NCI-H82 treated with DMSO at 0.1 percent for 48 hours (cell line): ENCODE results near the gene CHCHD6.

Source experiments
- DNase-seq: peaks from one replicate; lab custom pipeline; 2025; ENCODE audit not compliant: unreplicated experiment; lab: John Stamatoyannopoulos, UW

The CHCHD6 gene

DNA sequence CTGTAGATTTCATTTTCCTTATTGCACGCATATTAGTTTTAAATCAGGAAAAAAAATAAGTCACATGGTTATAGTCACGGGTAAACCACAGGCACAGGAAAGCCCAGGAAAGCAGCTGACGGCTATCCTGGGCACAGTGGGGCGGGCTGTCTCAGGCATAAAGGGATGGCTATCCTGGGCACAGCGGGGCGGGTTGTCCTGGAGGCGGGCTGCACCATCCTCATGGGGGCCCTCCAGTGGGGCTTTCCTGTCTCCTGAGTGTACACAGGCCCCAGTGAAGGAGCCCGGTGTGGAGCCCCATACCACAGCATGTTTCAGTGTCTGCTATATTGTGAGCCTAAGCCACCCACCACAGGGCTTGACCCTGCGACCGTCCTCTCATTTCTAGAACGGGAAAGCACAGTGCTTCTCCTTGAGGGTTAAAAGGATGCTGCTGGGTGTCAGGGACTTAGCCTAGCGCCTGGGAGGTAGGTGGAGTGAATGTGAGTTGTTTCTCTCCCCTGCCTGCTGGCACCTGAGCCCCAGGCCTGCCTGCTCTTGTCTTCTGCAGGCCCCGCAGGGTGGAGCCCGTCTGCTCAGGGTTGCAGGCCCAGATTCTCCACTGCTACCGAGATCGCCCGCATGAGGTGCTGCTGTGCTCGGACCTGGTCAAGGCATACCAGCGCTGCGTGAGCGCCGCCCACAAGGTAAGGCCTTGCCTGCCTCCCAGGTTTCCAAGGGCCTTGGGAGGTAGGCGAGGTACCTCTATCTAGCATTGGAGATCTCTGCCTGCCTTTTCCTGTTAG, 253.0 kb downstream of the CHCHD6 start:
- DNase-seq = no peak

DNA sequence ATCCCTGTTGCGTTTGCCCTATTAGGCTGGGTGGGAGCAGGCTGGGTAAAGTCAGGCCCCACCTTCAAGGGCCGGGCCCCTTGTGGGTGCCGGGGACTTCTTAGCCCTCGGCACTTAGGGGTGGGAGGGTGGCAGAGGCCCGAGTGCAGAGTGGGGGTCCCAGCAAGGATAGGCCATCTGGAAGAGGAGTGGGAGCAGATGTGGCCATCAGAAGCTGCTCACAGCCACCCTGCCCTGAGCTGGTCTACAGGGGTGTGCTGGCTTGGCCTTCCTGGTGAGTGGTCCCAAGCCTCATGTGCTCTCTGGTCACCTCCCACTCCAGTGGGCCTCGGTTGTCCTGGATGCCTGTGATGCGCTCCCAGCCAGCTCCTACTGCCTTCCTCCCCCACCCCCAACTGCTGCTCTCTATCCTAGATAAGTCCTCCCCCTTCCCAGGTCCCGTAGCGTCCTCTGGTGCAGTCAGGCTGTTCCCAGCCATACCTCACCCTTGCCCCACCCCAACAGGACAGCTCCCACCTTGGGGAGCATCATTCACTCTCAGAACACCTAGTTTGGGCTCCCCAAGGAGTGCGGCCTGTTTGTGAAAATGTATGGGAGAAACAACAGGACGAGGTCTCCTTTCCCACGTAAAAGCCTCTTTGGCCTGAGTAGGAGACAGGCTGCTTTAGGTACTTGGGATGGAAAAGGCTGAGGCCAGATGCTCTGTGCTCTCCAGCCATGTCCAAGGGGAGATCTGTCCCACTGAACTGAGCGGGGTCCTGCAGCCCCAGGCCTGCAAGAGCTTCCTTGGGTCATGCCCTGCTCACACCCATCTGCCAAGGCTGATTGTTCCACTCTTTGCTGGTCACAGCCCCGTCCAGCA, 254.0 kb downstream of the CHCHD6 start:
- no peak for DNase-seq

DNA sequence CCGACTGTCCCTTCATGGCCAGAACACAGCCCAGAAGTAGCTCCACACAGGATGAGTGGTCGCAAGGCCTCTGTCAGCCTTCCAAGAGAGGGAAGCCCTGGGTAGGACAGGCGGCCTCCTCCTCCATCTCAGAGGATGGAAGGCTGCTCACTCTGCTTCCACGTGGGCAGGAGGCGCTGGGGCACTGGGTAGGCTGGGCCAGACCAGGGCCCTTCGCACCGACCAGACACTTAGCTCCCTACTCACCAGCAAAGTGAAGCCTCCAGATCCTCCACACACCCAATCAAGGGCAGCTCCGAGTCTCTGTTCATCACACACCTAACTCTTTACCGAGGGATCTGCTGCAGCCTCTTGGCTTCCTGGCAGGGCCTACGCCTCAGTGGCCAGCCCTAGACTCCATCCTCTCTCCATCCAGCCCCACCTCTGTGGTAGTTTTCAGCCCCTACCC, 254.6 kb downstream of the CHCHD6 start:
- DNase-seq = no peak

DNA sequence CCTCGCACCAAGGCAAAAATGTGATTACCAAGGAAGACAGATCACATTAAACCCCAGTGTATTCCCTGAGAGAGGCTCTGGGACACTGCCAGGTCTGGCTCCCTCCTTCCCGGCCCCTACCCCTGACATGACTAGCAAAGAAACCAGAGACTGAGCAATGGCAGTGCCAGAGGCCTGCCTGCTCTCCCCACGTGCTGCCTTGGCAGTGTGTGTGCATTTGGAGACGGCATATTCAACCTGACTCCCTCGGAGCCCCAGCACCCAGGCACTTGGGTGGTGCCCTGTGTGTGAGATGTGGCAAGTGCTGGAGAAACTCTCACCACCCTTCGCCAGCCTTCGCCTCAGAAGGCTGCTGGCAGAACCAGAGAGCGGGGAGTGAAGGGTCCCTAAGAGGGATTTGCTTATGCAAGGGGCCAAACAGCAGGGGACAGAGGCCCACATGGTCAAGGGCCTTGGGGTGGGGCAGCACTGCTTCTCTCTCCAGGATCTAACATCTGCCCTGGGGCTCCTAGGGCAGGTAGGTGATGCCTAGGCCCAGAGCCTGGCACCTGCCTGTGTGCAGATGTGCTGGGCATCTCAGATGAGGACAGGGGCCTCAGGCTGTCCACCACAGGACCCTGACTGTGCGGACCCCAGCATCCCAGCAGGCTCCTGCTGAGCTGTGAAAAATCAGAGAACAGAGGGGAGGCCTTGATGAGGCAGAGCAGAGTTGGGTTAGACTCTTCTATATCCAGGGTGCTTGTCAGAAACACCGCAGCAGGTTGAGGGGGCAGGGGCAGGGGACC, 255.3 kb downstream of the CHCHD6 start:
- no peak for DNase-seq

DNA sequence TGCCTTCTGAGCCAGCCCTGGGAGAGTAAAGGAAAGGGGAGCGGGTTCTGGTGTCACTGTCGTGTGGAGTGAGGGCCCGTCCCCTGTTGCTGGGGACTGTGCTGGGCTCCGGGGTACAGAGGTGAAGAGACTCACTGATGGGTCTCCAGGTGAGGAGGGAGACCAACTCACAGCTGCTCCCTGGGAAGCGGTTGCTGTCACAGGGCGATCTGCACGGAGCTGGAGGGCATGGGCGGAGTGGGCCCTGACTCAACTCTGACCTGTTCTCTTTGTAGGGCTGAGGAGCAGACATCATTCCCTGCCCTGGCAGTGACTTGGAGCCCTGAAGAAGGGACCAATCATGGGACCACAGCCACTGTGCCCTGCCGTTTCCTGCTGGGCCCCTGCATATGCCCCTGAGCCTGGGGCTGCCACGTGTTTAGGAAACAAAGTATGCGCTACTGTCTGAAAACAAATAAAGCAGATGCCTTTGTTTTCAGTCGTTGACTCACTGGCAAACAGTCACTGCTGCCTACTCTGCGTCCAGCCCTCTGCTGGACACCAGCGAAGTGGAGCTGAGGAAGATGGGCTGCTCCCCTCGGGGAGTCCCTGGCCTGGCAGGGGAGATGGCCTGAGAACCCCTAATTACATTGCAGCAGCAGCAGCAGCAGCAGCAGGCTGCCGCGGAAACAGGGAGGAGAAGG, 256.0 kb downstream of the CHCHD6 start:
- DNase-seq = no peak

DNA sequence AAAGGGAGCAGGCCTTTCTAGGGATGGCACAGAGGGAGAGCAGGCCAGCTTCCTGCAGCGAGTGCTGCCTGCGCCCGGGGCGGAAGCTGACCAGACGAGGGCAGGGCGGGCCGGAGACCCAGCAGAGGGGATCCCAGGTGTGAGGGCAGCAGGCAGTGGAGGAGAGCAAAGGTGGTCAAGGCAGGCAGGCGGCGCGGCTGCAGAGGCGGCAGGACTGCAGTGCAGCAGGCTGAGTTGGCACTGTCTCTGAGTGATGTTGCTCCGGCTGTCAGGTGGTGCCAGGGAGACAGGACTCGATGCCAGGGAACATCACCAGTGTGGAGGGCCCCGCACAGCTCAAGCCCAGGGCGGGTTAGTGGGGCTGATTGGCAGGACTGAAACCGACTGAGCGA, 256.6 kb downstream of the CHCHD6 start:
- DNase-seq = no peak

DNA sequence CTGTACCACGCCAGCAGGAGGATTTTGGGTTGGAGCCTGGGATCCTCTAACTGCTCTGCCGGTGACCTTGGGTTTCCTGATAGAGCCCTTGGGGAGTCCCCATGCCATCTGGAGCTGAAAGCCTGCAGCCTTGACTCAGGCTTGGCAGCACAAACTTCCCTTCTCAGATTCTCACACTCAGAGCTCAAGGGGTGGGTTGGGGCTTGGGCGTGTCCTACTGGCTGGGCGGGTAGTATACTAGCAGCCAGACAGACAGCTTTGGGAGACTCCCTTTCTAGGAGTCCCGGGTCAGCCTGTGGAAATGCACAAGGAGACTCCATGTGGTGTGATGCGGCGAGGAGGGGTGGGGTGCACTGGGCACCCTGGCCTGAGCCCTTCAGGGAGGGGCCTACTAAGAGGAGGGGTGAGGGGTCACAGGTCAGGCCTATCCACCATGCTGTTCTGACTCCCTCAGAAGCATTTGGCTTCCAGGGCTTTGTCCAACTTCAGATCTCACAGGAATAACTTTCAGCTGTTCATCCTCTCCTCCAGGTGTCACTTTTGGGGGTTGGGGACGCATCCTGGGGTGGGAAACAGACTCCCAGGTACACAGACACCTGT, 257.3 kb downstream of the CHCHD6 start:
- no peak for DNase-seq

DNA sequence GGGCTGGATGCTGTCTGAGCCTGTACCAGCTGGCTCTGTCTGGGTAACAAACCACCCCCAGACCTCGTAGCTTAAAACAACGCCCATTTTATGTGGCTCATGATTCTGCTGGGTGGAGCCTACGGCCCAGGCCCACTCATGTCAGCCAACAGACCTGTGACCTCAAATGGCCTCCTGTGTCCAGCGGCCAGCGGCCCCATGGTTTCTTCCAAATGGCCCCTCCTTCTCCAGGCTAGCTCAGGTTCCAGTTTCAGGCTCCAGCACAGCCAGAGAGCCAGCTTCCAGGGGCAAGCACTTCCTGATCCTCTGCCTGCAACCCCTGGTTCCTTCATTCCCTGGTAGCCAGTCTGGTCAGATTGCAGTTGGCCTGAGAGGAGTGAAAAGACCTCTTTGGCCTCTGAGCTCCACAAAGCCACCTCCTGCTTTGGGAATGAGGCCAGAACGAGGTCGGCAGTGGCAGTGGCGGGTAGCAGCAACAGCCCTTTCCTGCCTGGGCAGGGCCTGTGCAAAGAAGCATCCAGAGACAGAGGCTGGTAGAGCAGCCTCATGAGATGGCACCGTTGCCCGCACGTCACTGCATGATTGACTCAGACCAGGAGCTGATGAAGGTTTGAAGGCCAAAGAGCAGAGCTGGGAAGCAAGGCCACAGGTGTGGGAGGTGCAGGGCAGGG, 257.9 kb downstream of the CHCHD6 start:
- DNase-seq = no peak

DNA sequence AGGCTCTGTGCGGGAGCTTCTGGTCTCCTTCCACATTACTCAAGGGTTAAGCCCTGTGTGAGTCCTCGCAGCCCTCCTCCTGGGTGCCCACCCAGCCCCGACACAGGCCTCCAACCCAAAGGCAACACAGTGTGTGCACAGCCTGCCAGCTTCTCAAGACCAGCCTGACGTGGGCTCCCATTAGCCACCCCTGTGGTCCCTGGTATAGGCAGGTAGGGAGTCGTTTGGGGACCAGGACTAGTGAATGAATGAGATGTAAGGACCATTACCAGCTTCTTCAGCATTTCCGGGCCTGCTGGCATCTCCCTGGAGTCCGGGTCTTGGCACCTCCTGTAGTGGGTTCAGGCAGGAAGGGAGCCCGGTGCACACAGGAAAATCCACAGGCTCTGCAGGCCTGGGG, 258.7 kb downstream of the CHCHD6 start:
- no peak for DNase-seq

DNA sequence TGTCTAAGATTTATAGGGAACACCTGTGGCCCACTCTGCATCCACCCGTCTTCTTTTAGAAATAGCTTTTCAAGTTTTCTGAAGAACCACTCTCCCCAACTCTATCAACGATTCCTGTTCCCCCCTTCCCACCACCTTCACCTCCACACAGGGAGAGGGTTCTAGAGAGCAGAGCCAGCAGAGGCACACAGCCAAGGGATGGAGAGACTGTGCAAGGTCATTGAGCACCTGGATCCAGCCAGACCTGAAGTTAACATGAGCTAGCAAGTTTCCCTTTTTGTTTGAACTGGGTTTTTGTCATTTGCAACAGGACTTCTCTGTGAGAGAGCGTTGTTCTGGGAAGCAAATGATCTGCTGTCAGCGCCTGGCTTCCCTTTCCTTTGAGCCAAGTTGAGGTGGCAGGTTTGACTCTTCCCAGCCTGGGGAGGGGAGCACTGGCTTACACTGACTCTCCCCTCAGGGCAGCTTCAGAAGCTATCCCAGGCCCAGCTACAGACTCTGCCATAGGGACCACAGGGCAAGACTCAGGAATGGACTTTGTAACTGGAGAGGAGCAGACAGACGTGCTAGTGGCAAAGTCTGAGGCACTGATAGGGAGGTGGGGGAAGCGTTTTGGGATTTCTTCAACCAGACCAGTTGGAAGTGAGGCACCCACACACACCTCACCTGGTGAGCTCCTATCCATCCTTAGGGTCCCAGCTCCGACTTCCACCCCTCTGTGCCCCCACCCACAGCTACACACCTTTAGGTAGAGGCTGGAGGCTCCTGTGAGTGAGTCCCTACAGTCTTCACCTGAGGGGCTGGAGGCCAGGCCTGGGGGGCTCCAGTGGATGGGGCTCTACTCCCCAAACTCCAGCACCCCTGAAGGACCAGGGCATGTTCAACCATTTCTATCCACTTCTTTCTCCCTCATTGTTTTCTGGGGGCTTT, 259.5 kb downstream of the CHCHD6 start:
- no peak for DNase-seq

DNA sequence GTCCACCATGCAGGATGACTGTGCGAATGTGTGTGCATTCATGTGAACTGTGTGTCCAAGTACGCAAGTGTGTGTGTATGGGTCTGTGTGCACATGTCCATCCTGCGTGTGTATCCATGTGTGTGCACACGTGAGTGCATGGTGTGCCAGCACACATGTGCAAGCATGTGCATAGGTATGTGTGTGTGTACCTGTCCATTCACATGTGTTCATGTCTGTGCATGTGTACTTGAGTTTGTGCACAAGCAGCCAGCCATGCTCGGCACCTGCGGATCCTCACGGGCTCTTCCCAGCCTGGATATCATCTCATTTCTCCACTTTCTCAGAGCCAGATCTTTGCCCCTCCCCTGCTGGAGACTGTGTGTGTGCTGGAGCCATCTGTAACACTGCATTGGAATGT, 260.2 kb downstream of the CHCHD6 start:
- DNase-seq = no peak

DNA sequence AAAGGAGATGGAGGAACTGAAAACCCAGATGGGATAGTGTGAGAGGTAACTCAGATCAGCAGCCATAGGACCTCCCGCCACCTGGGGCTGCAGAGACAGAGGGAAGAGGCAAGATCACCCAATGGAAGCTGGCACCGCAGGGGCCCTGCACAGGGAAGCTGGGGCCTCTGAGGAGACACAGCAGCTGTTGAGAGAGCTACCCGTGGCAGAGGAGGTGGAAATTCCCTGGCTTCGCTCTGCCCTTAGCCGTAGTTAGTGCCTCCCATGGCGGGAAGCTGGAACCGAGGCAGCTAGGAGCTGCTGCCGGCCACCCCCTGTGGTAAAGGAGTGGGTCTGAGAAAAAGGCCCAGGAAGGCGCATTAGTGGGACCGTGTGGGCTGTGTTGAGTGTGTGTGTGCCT, 260.9 kb downstream of the CHCHD6 start:
- DNase-seq = no peak

DNA sequence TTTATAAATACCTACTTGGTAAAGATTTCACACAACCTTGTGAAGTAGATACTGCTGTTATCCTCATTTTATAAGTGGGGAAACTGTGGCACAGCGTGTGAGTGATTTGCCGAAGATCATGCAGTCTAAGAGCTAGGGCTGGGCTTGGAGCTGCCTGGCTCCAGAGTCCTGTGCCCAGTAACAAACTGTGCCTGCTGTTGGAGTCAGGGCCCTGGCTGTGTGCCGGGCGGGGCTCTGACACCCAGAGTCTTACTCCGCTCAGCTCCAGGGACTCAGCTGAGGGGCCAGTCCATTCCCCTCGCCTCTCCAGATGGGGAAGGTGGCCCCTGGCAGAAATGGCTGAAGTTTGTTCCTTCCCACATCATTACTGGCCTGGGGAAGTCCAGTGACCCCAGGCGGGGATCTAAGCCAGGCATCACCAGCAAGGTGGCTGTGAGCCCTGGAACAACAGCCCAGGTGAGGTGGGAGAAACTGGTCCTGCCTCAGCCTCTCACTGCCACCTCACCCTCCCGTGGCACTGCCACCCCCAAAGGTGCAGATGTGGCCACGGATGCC, 261.6 kb downstream of the CHCHD6 start:
- DNase-seq = no peak

DNA sequence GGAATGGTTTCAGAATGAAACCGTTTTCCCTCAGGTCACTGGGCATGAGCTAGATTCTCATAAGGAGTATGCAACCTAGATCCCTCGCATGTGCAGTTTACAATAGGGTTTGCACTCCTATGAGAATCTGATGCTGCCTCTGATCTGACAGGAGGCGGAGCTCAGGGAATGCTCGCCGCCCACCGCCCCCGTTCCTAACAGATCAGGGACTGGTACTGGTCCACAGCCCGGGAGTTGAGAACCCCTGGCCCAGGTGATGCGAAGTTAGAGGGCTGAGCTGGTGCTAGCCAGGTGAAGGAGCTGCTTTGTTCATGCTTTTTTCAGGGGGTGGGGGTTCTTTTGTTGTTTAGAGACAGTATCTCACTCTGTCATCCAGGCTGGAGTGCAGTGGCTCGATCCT, 263.3 kb downstream of the CHCHD6 start:
- no peak for DNase-seq

DNA sequence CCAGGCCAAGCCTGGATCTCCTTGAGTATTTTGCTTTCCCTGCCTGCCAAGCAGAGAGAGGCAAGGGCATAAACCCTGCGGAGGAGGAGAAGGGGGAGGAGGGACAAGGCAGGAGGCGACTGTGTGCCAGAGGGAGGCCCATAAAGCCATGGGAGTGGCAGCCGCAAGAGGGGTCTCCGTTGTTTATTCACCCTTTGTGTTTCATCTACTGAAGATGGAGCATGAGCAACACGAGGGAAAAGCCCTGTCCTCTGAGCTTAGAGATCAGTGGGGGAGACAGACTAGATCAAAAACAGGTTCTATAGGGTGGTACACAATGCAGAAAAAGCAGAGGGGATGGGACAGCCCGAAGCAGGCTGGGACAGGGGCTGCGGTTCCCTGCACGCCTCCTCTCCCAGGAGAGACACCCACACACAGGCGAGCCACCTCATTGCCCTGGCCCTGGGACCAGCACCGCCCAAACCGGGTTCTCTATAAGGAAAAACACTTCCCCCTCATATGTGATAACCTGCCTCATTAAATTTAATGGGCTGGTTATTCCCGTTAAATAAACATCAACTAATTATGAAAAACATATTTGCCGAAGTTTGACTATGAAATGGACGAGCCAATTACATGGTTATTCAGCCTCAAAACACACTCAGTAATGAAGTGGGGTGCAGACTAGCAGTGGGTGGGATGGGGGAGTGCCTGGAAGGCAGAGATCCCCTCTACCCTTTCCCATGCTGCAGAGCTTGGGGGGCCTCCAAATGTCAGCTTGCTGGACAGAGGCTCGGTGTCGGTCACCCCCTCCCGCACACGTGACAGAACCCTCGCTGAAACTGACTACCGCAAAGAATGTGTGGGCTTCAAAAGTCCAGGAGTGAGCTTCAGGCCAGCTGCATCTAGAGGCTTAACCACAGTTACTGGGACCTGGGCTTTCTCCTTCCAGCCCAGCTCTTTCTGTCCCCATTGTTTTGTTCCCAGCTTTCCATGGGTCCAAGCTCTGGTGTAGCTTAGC, 264.7 kb downstream of the CHCHD6 start:
- no peak for DNase-seq

DNA sequence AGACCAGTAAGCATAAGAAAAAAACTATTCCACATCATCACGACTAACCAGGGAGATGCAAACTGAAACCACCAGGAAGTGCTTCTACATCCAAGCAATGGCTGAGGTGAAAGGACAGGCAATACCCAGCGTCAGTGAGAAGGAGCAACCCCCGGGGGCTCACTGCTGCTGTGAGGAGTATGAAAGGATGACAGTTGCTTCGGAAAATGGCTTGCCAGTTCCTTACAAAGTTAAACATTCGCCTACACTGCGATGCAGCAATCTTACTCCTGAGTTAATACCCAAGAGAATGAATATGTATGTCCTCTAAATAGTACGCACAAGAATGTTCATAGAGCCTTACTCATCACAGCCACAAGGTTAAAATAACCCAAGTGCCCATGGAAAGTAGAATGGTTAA, 265.5 kb downstream of the CHCHD6 start:
- DNase-seq = no peak

DNA sequence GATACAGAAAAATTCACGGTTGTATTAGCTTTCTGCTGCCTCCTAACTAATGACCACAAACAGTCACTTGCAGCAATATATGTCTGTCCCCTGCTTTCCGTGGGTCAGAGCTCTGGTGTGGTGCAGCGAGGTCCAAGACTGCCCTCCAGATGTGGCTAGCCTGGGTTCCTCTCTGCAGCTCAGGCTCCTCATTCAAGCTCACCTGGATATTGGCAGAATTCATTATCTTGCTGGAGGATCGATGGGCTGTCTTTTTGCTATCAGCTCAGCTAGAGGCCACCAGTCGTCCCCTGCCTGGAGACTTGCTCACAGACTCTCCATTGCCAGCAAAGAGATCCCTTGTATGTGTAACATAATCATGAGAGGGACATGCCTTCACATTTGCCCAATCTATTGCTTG, 266.1 kb downstream of the CHCHD6 start:
- no peak for DNase-seq
